Stimulated activated CD4-positive, alpha-beta T cell treated with anti-CD3 and anti-CD28 coated beads, TNF-alpha, amount 100 ng/mL, for 1 hour (primary cell): ENCODE data around the gene PSMC6.

ENCODE experiments used
- DNase-seq, 3 donors: peaks; one replicate each; pipeline ENCODE4 v3.0.0-alpha.2; 2020; ENCODE audit warnings: low read depth in 3 of 3, low spot score in 1 of 3

The PSMC6 gene

DNA sequence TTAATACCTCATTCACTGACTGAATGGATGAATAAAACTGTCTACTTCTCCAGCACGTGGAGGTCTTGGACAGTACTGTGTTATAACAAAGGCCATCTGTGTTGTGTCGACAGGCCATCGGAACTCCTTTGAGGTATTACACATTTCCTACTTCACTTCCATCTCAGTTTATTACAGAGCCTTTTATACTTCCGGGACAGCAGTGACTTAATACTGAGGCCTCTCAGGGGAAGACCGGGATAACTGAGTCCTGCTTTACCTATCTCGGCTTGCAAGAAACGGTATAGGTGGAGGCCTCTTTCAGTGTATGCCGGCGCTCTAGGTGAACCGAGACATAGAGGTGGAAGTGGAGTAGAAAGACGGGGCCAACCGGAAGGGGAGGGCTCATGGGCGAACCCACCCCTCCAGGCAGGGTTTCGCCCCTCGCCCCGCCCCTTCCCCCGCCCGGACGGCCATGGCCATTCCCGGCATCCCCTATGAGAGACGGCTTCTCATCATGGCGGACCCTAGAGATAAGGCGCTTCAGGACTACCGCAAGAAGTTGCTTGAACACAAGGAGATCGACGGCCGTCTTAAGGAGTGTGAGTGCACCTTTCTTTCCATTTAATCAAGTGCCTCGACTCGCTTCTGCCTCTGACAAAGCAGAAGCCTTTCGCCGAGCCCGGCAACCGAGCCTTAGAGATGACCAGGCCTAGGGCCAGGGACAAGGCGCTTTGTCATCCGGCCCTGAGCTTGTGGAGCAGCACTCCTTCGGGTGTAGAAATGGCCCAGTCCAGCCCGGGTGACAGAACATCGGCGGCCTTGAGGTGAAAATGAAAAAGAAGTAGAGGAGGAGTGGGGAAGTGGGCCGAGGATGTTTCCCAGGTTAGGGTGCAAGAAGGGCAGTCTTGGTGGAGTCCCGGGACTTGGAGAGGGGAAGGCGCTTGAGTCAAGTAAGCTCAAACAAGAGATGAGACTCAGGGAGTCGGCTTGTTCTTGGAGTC lies at the start of gene PSMC6:
PSMC6 (plus strand) TSS at position 477 of the 983 bp plus-strand sequence; CDS start at position 497, 20 bp downstream.
- peak; percentile 82 to 95 (median 83) for DNase-seq

DNA sequence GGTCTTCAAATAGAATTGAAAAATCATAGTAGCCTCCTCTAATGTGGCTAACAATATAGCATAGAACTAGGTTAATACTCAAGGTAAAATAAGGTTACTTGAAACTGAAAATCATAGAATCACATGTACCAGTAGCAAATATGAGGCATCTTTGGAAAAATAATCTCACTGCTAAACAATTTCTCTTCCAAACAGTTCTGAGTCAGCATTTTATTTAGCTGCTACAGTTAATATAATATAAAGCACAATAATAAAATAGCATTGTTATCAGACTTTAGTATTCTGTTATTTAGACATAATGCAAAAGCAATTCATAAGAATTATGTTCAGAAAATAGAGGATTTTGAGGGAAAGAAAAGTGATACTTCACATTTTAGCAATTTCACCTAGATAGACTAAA lies 46.7 kb upstream of the PSMC6 start:
- DNase-seq = no peak

DNA sequence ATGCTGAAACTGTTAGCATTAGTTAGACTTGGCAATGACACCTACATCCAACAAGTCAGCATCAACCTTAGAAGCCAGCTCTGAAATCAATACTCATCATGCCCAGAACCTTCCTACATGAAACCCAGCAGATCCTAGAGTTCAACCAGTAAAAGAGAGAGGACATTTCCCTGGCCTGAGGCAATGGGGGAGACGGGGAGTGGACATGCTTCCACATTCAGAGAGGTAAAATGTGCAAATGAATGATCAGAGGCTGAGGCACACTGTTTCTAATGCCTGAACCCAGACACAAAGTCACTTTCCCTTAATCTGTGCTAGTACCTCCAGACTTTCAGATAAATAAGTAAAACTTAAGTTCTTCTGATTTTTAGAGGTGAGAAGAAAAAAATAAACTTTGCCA lies 46.2 kb upstream of the PSMC6 start:
- no peak for DNase-seq

DNA sequence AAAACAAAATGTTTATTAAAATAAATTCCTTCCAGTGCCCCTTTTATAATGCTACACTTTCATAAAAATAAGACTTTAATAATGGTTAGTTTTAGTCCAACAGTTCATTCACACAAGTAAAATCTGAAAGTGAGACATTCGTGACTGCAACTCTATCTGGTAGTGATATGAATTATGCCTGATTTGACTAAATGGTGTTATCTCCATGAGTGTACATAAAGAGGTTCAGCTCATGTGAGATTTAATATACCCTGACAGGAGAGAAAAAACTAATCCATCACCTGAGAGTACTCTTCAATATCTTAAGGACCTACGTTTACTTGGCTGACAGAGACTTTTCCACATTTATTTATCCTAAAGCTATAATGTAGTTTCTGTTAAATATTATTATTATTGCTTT lies 45.7 kb upstream of the PSMC6 start:
- DNase-seq = no peak

DNA sequence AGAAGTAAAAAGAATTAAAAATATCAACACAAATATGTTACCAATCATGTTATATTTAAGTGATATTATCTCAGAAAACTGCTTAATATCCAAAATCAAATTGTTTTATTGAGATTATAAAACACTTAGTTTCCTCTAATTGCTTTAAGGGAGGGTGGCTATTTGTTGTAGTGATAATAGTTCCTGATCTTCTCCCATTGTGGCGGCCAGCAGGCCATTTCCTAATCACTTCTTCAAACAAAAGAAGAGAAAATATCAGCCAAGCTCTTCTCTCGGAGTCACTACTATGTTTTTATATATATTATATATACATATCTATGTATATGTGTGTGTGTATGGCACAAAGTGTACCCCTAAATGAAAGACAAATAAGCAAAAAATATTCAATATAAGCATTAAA lies 43.1 kb upstream of the PSMC6 start:
- no peak for DNase-seq

DNA sequence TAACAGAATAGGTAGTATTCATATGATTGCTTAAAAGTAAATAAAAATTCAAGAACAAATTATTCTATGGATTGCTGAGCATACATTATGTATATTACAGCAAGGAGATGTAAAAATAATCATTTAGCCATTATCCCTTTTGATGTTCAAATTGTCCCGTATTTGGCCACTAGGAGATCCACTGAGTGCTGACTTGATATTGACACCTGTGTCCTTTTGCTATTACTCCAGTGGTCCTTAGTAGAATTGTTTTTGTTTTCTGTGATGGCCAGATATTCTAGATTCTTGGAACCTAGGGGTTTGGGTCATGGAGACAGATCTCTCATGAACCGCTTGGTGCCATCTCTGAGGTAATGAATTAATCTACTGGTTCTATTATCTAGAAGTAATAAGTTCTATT lies 28.4 kb upstream of the PSMC6 start:
- no peak for DNase-seq

DNA sequence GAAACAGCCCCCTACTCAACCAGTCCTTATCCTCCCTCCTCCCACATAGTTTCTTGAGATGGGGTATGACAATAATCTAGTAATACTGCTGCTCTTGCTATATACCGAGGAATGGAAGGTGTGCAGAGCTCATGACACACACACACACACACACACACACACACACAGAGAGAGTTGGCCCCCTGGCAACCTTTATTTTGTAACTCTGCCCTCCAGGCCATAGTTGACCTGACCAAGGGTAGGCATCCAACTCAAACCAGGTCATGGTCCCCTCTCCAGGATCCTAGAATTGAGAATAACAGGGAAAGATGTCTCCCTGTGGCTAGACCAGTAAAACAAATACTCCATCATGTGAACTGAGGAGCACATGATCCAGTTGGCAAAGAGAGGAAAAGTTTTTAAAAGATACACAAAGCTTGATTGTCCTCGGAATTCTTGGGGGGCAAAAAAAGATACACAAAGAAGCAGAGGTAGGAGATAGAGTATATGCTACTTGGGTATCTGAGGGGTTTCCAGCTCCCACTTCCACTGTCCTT lies 22.9 kb upstream of the PSMC6 start:
- no peak for DNase-seq

DNA sequence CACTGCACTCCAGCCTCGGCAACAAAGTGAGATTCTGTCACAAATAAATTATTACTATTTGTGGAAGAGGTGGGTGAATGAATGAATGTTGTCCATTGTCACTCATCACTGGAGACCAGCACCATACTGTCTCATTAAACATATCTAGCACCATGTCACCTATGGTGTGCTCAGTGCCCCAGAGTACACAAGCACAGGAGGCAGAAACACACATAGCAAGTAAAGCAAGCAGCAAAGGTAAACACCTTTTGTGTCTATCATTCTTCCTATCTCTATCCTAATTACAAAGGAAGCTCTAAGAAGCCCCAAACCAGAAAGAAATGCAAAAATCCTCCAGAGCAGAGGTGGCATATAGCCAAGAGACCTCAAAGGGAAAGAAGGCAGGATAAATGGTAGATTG lies 20.8 kb upstream of the PSMC6 start:
- no peak for DNase-seq

DNA sequence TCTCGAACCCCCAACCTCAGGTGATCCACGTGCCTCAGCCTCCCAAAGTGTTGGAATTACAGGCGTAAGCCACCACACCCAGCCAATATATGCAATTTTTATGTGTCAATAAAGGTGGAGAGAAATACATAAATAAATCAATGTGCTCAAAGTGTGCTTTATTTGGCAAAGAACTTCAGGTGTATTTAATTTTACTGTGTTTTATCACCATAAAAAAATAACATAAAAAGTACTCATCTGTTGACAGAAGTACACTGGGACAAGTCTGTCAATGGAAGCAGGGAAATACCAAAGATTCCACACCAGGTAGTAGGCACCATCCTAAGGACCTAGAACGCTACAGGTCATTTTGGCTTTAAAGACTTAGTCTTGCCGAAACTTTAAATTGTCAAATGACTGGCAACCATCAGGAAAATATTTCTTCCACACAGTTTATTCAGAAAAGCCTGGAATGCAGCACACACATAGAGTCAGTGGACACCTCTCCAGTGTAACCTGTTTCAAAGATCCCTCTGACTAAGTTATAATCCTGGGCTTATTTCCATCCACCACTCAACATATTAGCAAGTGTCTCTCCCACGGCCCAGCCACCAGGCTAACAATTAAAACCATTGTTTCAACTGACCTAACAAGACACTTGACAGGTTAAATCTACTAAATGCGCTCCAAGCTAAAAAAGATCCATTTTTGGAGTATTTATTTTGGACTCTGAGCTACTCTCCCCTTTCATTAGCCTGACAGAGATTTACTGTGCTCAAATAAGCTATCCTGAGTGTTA lies 15.8 kb upstream of the PSMC6 start:
- no peak for DNase-seq

DNA sequence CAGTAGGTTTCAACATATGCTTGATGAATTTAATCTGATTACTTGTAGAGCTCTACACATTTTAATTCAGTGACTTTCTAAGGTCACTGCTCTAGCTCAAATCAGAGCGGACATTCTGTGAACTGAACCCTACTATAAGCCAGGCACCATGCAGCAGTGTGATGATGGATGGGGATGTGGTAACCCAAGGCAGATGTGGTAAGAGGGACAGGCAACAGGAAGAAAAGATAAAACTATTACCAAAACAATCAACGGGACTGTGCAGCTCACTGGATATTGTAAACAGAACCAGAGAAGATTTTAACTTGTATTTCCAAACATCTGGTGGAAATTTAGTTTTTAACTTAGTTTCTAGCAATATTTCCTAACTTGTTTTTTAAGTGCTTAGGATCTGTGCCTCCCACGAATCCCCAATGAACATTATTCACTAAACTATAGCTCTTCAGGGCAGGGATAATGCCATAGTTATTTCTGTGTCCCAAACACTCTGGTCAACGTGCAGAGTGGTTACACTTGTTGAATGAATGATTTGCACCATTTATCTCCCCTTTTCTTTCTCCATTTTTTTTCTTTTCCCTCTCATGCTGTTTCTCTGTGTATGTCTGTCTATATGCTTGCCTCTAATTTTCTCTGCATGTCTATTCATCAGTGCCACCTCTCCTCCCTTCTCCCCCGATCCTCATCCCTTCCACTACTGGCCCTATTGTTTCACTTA lies 14.6 kb upstream of the PSMC6 start:
- no peak for DNase-seq

DNA sequence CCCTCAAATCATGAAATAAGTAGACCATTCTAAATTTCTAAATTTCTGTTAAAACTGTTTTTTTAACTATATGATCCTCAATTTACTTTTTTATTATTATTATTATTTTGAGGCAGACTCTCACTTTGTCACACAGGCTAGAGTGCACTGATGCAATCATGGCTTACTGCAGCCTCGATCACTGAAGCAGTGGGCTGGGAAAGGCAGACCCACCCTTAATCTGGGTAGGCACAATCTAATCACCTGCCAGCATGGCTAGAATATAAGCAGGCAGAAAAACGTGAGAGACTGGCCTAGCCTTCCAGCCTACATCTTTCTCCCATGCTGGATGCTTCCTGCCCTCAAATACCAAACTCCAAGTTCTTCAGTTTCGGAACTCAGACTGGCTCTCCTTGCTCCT lies 14.0 kb upstream of the PSMC6 start:
- DNase-seq = no peak

DNA sequence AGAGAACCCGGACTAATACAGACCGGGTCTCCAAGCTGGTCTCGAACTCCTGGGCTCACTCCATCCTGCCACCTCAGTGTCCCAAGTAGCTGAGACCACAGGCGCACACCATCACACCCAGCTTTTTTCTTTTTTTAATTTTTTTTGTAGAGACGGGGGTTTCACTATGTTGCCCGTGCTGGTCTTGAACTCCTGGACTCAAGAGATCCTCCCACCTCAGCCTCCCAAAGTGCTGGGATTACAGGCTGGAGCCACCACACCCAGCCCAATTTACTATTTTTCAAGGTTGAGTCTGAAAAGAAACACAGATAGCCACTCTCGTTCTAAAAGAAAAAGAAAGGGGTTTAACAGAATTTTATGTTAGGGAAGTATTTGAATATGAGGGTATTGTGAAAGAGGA lies 13.5 kb upstream of the PSMC6 start:
- DNase-seq = no peak

DNA sequence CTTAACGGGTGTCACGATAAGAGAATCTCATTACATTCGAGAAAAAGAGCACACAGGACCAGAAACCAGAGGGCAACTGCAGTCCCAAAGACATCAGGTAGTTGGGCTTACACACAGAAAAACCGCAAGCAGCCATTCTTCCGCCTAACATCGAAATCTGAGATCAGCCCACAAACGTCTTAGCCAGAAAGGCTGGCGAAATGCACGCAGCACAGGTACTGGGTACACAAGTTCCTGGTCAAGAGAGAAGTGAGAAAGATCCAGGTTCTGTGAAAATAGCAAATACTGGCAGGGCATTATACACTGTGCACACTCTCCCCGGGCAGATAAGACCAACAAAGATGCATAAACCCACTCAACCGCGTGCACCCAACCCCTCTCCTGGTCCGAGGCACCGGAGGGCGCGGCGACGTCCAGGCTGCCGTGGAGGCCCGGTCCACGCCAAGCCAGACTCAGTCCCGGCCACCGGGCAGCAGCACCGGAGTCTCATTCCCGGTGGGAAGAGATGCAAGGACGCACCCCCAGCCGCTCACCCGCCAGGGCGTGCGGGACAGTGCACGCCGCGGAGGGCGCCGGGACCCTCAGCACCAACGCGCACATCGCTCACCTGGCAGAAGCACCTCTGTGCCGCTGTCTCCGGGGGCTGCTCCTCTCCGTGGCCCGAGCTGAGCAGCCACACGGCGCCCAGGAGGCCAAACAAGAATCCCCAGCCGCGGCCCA lies 12.1 kb upstream of the PSMC6 start:
- peak in 2 of 3 donors; percentile 18 to 27 for DNase-seq

DNA sequence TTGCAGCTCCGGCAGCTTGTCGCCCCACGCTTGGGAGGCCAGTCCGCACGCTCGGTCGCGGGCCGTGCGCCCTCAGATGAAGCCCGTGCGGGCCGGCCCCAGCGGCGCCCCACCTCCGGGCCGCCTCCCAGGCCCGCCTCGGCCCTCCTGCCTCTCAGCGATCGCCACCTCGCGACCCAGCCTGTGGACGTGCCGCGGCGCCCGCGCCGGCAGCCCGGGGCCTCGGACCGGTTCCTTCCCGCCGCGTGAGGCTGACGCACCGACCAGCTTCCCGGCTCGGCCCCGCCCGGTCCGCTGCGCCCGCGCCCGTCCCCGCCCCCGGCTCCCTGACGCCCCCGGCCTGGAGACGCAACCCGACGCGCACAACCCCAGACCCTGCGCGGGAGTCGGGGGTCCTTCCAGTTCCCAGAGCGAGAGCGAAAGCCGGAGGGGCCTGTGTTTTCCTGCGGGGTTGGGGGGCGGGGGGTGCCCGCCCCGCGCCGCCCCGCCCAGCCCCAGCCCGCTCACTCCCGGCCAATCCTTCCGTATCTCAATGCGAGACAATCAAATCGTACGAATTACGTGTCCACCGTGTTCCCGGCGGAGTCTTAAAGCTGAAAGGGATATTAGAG lies 11.4 kb upstream of the PSMC6 start, which contains the start of gene ERO1A:
ERO1A (minus strand) TSS at position 78 of the 611 bp plus-strand sequence; CDS start at position 1, 77 bp downstream.
- DNase-seq = peak in 2 of 3 donors; percentile 10 to 43

DNA sequence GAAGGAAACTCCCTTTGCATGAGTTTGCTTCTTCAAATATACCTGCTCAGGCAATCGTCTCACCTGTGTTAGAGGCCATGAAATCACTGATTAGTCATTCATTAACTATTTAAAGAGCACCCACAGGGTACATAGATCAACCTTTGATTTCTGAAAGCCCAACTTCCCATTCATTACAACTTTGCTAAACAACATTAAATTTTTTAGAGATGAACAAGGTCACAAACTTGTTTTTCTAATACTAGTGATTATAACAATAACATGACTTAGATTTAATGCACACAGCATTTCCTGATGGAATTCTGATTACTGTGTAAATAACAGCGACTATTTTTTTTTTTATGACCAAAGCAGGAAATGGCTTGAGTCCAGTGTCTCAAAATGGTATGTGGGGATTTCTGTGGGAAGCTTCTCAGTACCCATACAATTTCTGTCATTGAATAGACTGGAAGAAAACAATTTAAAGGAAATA lies 6.3 kb upstream of the PSMC6 start:
- DNase-seq = no peak

DNA sequence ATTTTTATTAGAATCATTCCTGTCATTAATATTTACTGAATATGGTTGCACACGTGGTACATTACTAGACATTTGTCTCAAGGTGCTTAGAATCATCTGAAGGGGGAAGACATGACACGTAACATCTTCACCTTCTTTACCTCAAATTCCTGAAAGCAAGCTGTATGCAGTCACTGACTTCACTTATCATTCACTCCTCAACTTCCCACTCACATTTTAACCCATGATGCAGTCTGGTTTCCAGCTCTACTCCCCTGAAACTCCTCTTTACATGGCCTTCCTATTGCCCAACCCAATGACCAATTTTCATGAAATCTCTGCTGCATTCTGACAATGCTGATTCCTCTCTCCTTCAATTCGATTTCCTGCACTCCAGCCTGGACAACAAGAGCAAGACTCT lies 5.8 kb upstream of the PSMC6 start:
- no peak for DNase-seq

DNA sequence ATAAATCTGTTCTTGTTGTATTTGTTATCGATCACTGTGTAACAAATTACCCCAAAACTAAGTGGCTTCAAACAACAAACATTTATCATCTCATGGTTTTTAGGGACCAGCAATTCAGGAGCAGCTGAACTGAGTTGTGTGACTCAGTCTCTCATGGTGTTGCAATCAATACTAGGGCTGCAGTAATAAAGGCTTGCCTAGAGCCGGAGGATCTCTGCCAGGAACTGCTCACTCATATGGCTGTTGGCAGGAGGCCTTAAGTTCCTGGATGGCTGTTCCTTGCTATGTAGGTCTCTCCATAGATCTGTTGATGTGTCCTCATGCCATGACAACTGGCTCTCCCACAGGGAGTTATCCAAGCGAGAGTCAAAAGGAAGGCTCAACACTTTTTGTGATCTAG lies 3.8 kb upstream of the PSMC6 start:
- DNase-seq = no peak

DNA sequence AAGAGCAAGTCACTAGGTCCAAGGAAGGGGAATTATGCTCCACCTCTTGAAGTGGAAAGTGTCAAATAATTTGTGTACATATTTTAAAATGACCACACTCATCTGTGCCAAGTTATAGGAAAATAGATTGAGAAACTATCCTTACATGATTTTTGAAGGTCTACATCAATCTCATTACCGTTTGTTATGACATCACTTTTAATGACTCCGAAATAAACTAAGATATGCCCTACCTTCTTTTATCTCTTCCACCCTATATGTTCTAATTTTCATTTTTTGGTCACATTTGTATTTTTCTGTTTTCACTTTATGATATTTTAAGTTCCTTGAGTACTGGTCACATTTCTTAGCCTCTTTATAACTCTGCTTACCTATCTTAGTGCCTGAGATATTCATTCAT lies 3.3 kb upstream of the PSMC6 start:
- DNase-seq = no peak

DNA sequence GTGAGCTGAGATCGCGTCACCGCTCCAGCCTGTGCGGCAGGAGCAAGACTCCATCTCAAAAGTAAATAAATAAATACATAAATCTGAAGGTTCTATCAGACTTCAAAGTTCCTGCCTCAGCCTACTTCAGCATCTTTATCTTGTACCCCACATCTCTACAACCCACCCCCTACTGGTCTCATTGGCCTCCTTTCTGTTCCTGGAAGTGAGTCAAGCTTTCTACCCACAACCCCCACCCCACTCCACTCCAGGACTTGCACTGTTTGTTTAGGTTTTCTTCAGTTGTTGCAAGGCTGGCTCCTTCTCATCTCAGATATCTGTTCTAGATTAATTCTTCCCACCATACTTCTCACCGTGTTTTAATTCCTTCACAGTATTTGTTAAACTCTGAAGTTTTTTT lies 714 bp upstream of the PSMC6 start:
- no peak for DNase-seq

DNA sequence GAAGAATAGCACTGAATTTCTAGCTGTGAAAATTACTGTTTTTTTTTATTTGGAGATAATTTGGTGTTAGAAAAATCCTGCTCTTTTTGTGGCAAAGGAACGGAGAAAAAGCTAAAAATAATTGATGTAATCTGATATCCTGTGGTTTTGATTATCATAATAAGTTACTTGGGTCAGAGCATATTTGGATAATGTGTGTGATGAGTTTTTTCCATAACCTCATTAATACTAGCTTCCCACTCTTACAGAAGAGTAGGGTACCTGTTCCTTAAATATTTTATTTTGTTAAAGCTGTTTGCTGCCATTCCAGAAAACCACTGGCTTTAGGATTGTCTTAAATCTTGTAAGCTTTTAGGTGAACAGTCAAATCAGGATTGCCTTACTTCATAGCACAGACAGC lies 4.7 kb downstream of the PSMC6 start:
- DNase-seq = no peak
